Dermis blood vessel endothelial cell (primary cell): ENCODE data around the gene DCAF4L1. TPM values are rescaled to one million over a fixed set of nuclear protein-coding genes. Genes with fewer than 3 reads are reported as not detected.

Source experiments
- DNase-seq: peaks from one replicate; pipeline ENCODE4 v3.0.0; 2010
- total RNA-seq: library from RNA; depleted of rRNA; stranded (reverse); fragments of >200 nt; gene quantifications from 2 replicates; pipeline ENCODE4 v1.2.3, GENCODE V29; 2014

The DCAF4L1 gene
- total RNA-seq, 1 donor from 2014 or later, result 0.17 TPM

- DNase-seq, result peak; percentile 15
Observed at GRCh38 chr4:41991916-41992767, 10.6 kb downstream of the DCAF4L1 start.

- DNase-seq, result no peak
Observed at GRCh38 chr4:41992967-41993857, 11.7 kb downstream of the DCAF4L1 start.

GRCh38 chr4:41994461-41994985 lies 13.0 kb downstream of the DCAF4L1 start:
- DNase-seq, result peak; percentile 2

- DNase-seq, result no peak
Observed at GRCh38 chr4:41998019-41998418, 16.5 kb downstream of the DCAF4L1 start.

- no peak for DNase-seq
Observed at GRCh38 chr4:41999321-41999720, 17.8 kb downstream of the DCAF4L1 start.

GRCh38 chr4:42008011-42008786 lies 26.6 kb downstream of the DCAF4L1 start:
- no peak for DNase-seq

- DNase-seq, result no peak
Observed at GRCh38 chr4:42015438-42015837, 33.9 kb downstream of the DCAF4L1 start.

GRCh38 chr4:42018451-42018850 lies 36.9 kb downstream of the DCAF4L1 start:
- no peak for DNase-seq

Other genes with a start within 250 kb of the DCAF4L1 start
- not detected in 2 replicates for gene PHOX2B, start 233.0 kb upstream of the DCAF4L1 start, total RNA-seq
- 58.2 and 72.3 TPM in 2 replicates for gene TMEM33, start 46.3 kb upstream of the DCAF4L1 start, total RNA-seq
- 66.9 and 79.3 TPM in 2 replicates for gene SLC30A9, start 8.8 kb downstream of the DCAF4L1 start, total RNA-seq
- gene BEND4, start 170.9 kb downstream of the DCAF4L1 start, total RNA-seq, result 0.17 and 0.23 TPM in 2 replicates